Spinal cord (tissue), 10 donors: ENCODE results near the gene UST. TPM values are rescaled to one million over a fixed set of nuclear protein-coding genes. Genes with fewer than 3 reads are reported as not detected.
A peak's percentile ranks its signal among the peaks of the same experiment; 100 is the strongest.

Experiments
- DNase-seq, 6 donors: peaks; one replicate each; pipeline versions ENCODE4 v3.0.0 to v3.0.0-alpha.2; 2013 to 2015; ENCODE audit warnings: low spot score in 6 of 6, low read depth in 4 of 6
- H3K27ac ChIP-seq: one replicate; pipeline ENCODE4 v1.5.1; 2013; ENCODE audit warnings: low read depth, low read length, control low read depth
- H3K27me3 ChIP-seq: one replicate; pipeline ENCODE4 v1.6.1; 2013; ENCODE audit warnings: low read length; ENCODE audit not compliant: control insufficient read depth, insufficient read depth
- H3K36me3 ChIP-seq: one replicate; pipeline ENCODE4 v1.6.1; 2013; ENCODE audit warnings: low read length; ENCODE audit not compliant: control insufficient read depth, insufficient read depth
- H3K4me1 ChIP-seq: one replicate; pipeline ENCODE4 v1.6.1; 2013; ENCODE audit warnings: low read length; ENCODE audit not compliant: control insufficient read depth, insufficient read depth
- H3K4me3 ChIP-seq: one replicate; pipeline ENCODE4 v1.5.1; 2013; ENCODE audit warnings: low read depth, low read length, control low read depth
- H3K9me3 ChIP-seq: one replicate; pipeline ENCODE4 v1.6.1; 2013; ENCODE audit warnings: low read length; ENCODE audit not compliant: control insufficient read depth, insufficient read depth
- WGBS: methylation state at CpG from one replicate; pipeline ENCODE4 v1.1.5; 2013; ENCODE audit warnings: missing lambda C conversion rate; ENCODE audit not compliant: insufficient coverage; 5-methylcytosine and 5-hydroxymethylcytosine counted together
- polyA plus RNA-seq, 2 donors: library from polyadenylated mRNA; unstranded; fragments of 120-200 nt; gene quantifications; one replicate each; pipeline ENCODE4 v1.2.1, GENCODE V29; 2013; ENCODE audit not compliant: insufficient read length in 2 of 2
- total RNA-seq, 2 donors: library from RNA; depleted of rRNA in 1 of 2; stranded (reverse); fragments of 120-200 nt in 1 of 2; fragments of >200 nt in 1 of 2; gene quantifications; one replicate each; pipeline versions ENCODE4 v1.2.3 to v1.2.4, GENCODE V29; 2013 to 2014
- donor health status: healthy.

UST gene
- total and polyA plus RNA-seq, 4 donors = 21.5 to 28.9 (median 23.5) TPM

GRCh38 chr6:149074832-149075258 is 328.0 kb downstream of the UST start:
- Histone ChIP-seq H3K4me3 (no peak overlapping the region), H3K9me3 (no peaks in the 10 kb centered on the region), H3K36me3 (no peaks in the 10 kb centered on the region), H3K4me1 (peaks cover 8% of the 10 kb centered on the region), H3K27me3 (no peaks in the 10 kb centered on the region), H3K27ac (no peak overlapping the region)
- WGBS = 100% methylated on average over 1 of the region's 2 CpGs
- no peak for DNase-seq

- Histone ChIP-seq H3K36me3 (no peaks in the 10 kb centered on the region), H3K4me3 (no peak overlapping the region), H3K27ac (no peak overlapping the region), H3K9me3 (no peaks in the 10 kb centered on the region), H3K4me1 (peaks cover 15% of the 10 kb centered on the region), H3K27me3 (no peaks in the 10 kb centered on the region)
- 37% methylated on average over 3 of the region's 6 CpGs for WGBS
- DNase-seq = peak in 1 of 6 donors; percentile 60
Observed at GRCh38 chr6:149075616-149076354, 329.0 kb downstream of the UST start.

- Histone ChIP-seq H3K4me3 (no peak overlapping the region), H3K36me3 (no peaks in the 10 kb centered on the region), H3K4me1 (peaks cover 15% of the 10 kb centered on the region), H3K9me3 (no peaks in the 10 kb centered on the region), H3K27me3 (no peaks in the 10 kb centered on the region), H3K27ac (no peak overlapping the region)
- DNase-seq = no peak
- WGBS = no CpG with 5 or more reads among the region's 2 CpGs
Observed at GRCh38 chr6:149076355-149076734, 329.5 kb downstream of the UST start.

- WGBS = 78% methylated on average over 4 of the region's 6 CpGs
- Histone ChIP-seq H3K4me3 (no peak overlapping the region), H3K4me1 (peaks cover 15% of the 10 kb centered on the region), H3K36me3 (no peaks in the 10 kb centered on the region), H3K9me3 (no peaks in the 10 kb centered on the region), H3K27me3 (no peaks in the 10 kb centered on the region), H3K27ac (no peak overlapping the region)
- no peak for DNase-seq
Observed at GRCh38 chr6:149077208-149077607, 330.4 kb downstream of the UST start.

- Histone ChIP-seq H3K4me3 (no peak overlapping the region), H3K4me1 (peaks cover 15% of the 10 kb centered on the region), H3K27ac (no peak overlapping the region), H3K9me3 (no peaks in the 10 kb centered on the region), H3K27me3 (no peaks in the 10 kb centered on the region), H3K36me3 (no peaks in the 10 kb centered on the region)
- DNase-seq = no peak
- 85% methylated on average over 4 of the region's 10 CpGs for WGBS
Observed at GRCh38 chr6:149078211-149078782, 331.5 kb downstream of the UST start.

GRCh38 chr6:149079456-149079855 is 332.6 kb downstream of the UST start:
- no peaks in the 10 kb centered on the region for H3K27me3 ChIP-seq
- peaks cover 15% of the 10 kb centered on the region for H3K4me1 ChIP-seq
- H3K36me3 ChIP-seq = no peaks in the 10 kb centered on the region
- H3K4me3 ChIP-seq = no peak overlapping the region
- peak overlapping the region; percentile 71 for H3K27ac ChIP-seq
- no peak for DNase-seq
- H3K9me3 ChIP-seq = no peaks in the 10 kb centered on the region
- WGBS = no CpG with 5 or more reads among the region's 2 CpGs

- WGBS = 31% methylated on average over 6 of the region's 6 CpGs
- Histone ChIP-seq H3K36me3 (no peaks in the 10 kb centered on the region), H3K27ac (peak overlapping the region; percentile 71), H3K27me3 (no peaks in the 10 kb centered on the region), H3K4me1 (peaks cover 15% of the 10 kb centered on the region), H3K4me3 (no peak overlapping the region), H3K9me3 (no peaks in the 10 kb centered on the region)
- DNase-seq = peak in 1 of 6 donors; percentile 65
Observed at GRCh38 chr6:149079911-149080491, 333.2 kb downstream of the UST start.

GRCh38 chr6:149080511-149080910 is 333.7 kb downstream of the UST start:
- H3K27ac ChIP-seq = peak overlapping the region; percentile 71
- no peaks in the 10 kb centered on the region for H3K36me3 ChIP-seq
- no peak overlapping the region for H3K4me3 ChIP-seq
- H3K4me1 ChIP-seq = peaks cover 15% of the 10 kb centered on the region
- WGBS = 71% methylated on average over 4 of the region's 5 CpGs
- no peaks in the 10 kb centered on the region for H3K9me3 ChIP-seq
- DNase-seq = no peak
- no peaks in the 10 kb centered on the region for H3K27me3 ChIP-seq

- Histone ChIP-seq H3K9me3 (no peaks in the 10 kb centered on the region), H3K36me3 (no peaks in the 10 kb centered on the region), H3K27ac (no peak overlapping the region), H3K4me1 (peaks cover 12% of the 10 kb centered on the region), H3K4me3 (no peak overlapping the region), H3K27me3 (no peaks in the 10 kb centered on the region)
- DNase-seq = no peak
- WGBS = 100% methylated on average over 1 of the region's 1 CpG
Observed at GRCh38 chr6:149081281-149081680, 334.5 kb downstream of the UST start.

GRCh38 chr6:149082320-149082719 is 335.5 kb downstream of the UST start:
- no peak overlapping the region for H3K4me3 ChIP-seq
- peak in 5 of 6 donors; percentile 55 to 92 (median 71) for DNase-seq
- no peaks in the 10 kb centered on the region for H3K27me3 ChIP-seq
- no peak overlapping the region for H3K27ac ChIP-seq
- H3K9me3 ChIP-seq = no peaks in the 10 kb centered on the region
- H3K4me1 ChIP-seq = peaks cover 12% of the 10 kb centered on the region
- no peaks in the 10 kb centered on the region for H3K36me3 ChIP-seq
- 0% methylated on average over 2 of the region's 6 CpGs for WGBS
